GM21447 (cell line): ENCODE results near the gene MTUS2.

Source experiments
- ATAC-seq: cut with Tn5 transposase; IDR thresholded peaks from one replicate; pipeline ENCODE4 v1.9.1; 2021; ENCODE audit not compliant: unreplicated experiment

The MTUS2 gene

DNA sequence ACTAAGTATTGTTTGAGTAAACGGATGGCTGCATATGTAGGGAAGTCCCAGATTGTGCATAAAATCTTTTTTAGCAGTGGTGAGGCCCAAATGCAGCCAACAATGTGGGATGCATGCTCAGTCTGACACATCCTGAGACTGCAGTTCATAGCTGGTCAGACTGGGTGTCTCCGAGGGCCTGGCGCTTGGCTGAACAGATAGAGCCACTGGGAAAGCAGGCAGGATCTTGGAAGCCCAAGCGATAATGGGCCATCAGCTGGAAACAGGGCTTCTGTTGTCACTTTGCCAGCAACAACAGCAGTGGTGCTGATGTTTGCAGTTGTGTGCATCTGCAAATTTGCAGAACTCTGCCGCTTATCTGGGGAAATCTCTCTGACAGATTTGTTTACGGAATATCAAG, 36.1 kb downstream of the MTUS2 start:
- no peak for ATAC-seq

DNA sequence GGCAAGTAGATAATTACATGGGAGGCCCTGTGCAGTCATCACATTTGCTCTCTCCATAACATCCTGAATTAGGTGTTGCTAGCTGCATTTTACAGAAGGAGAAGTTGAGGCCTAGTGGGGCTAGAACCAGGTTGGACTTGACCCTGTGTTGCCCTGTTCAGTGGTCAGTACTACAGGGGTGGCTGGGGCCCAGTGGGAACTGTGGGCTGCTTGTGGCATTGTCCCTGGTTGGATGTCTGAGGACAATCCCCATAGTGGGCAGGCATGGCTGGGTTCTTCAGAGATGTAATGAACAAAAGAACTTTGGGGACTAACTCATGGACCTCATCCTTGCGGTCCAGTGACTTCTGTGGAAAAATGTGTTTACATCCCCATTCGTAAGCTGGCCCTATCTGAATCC, 38.9 kb downstream of the MTUS2 start:
- ATAC-seq = no peak

DNA sequence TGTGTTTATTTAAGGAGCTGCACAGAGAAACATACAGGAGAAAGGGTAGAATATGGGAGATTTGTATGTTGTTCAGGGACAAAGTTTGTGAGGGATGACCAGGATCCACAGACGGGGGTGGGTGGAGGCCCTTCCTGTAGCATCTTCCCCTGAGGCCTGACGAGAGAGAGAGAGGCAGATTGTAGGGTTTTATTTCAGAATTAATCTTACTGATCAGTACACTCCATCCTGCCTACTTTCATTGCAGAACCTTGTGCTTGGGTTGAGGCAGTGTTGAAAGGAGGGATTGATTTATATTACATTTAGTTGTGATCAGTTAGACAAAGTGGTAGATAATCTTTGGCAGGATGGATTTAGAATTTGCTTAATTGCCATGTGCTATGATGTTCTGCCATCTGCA, 39.6 kb downstream of the MTUS2 start:
- no peak for ATAC-seq

DNA sequence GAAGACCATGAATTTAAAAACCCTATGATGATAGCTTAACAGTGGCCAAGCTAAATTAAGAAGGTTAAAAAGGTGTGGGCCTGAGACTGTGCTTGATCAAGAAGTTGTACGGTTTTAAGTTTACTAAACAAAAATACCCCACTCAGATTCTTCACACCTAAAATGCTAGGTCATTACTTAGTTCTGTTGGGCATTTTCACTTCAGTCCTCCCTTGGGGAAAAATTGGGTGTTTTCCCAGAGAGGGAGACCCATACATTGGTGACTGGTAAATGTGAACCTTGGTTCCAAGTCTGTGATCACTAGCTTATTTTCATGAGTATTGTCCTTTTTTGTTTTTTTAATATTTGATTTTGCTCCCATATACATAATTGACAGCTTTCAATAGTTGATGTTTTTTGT, 44.4 kb downstream of the MTUS2 start:
- no peak for ATAC-seq

DNA sequence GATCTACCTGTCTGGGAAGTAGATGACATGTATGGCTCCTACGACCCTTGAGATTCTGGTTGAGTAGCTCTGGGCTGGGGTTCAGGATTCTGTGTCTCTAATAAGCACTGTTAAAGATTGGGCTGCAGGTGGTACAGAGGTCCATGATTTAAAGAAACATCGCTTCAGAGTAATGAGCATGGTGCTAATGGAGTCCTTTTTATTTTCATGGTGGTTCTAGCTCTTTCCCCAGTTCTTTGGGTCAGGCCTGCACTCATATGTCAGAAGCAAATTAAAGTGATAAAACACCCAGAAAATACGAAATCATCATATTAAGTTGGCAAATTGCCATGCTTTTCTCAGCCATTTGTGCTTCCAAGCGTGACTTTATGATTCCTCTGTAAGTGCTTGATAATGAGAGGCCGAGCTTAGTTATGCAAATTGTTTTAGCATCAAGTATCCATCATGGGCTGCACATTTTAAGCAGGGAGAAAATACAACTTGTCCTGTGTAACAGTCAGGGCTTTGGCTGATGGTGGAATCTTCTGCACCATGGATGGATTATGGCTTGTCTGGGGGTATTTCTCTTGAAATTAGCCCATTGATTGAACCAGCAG, 45.1 kb downstream of the MTUS2 start:
- no peak for ATAC-seq

DNA sequence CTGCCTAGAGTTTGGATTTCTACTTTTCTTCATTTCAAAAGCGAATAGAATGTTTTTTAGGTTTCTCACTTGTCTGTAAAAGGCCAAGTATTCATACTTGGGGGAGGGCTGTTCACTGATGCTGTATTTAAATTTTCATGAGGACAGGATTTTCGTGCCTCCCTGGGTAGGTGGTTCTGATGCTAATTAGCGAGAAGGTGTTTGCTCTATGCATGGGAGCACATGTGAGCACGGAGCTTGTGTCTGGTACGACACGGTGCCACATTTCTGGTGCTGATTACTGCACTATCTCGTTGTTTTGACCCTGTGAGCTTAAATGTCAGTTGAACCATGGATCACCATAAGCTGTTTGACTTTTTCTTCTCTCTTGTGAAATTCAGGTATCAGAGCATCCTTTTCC, 45.8 kb downstream of the MTUS2 start:
- no peak for ATAC-seq

DNA sequence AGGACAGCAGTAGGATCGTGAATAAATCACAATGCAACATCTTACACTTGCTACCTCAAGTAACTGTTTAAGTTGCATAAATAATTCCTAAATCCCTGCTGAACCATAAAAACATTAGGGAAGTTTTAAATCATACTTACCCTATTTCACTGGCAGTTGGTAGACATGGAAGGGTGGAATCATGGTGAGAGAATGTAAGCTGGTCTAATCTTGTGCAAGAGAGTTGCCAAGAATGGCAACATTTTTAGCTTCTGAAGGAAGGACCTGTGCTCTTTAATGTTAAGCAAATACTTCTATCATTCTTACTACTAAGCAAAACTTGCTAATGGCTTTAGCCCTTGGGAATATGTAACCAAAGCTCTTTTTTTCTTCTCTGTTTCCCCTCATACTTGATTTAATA, 46.8 kb downstream of the MTUS2 start:
- no peak for ATAC-seq

DNA sequence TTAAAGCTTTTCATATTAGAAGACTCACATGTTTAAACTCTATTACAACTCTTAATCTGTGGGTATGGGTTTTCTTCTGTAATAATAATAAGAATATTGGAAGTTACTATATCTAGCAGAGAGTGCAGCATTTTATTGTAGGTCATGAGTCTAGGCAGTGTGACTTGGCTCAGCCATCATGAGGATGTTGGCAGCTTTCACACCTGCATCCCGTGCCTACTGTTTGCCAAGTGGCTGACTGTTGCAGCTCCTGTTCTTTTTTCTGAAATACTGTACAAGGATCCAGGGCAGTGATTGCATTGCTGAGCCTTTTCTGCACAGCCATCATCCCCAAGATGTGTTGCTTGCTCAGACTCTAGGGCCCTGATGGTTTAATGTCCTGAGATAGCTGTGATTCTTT, 47.4 kb downstream of the MTUS2 start:
- no peak for ATAC-seq

DNA sequence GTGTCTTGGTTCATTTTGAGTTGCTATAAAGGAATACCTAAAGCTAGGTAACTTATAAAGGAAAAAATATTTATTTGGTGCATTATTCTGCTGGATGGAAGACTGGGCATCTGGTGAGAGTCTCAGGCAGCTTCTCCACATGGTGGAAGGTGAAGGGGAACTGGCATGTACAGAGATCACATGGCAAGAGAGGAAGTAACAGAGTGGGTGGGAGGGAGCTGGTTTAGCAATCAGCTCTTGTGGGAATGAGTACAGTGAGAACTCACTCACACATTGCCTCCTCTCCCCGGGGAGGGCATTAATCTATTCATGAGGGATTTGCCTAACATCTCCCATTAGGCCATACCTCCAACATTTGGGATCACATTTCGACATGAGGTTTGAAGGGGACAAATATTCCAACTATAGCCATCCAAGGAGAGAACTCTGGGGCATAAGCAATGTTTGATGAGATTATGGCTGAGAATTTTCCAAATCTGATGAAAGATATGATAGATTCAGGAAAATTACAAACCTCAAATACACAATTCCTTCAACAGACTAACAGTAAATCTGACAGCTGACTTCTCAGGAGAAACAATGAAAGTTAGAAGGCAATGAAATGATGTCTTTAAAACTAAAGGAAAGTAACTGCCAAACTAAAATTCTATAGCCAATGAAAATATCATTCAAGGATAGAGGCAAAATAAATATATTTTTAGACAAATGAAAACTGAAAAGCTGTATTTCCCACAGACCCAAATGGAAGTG, 52.5 kb downstream of the MTUS2 start:
- no peak for ATAC-seq

DNA sequence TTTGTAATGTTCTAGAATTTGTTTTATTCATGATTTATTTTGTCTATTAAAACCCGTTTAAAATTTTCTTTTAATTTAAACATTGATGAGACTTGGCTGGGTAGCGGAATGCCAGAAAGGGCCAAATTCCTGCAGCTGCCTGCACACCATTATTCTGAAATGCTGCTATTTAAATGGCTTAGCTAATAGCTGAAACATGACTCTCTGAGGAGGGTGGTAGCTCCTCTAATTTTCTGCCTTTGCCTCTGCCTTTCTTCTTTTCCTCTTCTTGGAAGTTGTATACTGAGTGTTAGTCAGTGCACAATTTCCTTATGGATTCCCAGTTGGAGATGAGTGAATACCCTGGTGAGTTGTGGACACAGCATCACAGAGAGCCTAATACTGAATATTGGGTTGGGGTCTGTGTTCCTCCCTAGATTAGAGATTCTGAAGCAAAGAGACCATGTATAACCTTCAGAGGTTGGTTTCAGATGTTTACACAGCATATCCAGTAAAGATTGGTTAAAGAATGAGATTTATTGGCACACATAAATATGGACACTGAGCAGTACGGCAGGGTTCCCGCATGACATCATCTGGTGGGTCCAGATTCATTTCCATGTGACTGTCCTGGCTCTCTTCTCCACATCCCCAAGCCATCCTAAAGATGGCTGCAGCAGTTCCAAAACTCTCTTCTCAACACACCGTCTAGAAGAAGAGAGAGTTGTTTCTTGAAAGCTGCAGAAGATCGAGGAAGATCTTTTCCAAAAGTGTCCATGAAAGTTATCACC, 55.9 kb downstream of the MTUS2 start:
- no peak for ATAC-seq

DNA sequence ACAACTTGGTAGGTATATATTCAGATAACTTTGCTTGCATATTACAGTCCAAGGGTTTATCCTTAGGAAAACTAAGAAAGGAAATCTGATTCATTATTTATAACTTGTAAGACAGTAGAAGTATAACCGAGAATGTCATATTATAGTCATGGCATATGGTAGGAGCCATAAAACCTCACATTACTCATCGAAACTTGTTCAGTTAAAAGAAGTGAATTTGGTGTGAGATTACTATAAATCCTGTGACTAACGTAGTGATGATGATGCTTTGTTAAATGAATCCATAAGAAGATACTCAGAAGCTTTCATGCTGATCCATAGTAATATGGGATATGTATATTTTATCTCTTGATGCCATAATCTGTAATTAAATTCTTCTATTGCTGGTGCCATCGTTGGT, 57.3 kb downstream of the MTUS2 start:
- ATAC-seq = no peak

DNA sequence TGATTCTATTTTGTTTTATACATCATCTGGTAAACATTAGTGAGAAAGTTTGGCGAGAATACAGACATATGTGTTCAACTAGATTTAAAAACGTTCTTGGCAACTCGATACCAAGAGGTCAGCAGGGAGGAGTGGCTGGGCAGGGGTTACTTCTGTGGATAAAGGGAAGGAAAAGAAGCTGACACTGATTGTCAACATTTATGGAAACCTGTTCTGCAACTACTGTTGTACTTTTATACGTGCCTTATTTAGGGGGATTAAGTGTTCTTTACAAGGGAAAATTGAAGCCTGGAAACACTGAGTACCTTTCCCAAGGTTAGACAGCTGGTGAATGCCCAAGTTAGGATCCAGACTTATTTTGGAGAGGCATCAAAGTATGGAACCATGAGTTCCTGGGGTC, 65.0 kb downstream of the MTUS2 start:
- no peak for ATAC-seq

DNA sequence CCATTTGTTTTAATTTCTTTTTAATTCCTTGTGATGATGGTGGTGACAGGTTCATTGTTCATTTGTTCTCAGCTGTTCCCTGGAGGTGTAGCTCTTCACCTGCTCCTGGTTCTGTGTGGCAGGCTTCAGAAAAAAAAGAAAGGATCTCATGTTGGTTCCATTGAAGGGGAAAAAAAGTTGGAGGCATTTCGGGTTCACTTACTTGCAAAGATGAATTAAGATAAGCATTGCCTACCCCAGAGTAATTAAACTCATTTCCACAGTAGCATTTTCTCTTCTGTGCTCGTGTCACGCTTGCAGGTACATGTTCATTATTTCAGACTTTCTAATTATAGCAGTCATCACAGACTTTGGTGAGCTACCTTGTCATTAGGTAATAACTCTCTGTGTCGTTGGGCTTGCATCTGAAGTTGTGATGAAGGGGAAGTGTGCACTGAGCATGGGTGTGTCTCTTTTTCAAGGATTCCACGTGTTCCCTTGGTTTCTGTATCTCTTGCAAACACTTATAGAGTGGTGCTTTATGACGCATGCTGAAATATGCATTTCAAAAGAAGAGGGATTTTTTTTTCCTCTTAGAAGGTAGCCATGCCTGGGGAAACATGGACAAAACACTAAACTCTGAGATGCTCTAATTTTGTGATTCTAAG, 69.1 kb downstream of the MTUS2 start:
- no peak for ATAC-seq

DNA sequence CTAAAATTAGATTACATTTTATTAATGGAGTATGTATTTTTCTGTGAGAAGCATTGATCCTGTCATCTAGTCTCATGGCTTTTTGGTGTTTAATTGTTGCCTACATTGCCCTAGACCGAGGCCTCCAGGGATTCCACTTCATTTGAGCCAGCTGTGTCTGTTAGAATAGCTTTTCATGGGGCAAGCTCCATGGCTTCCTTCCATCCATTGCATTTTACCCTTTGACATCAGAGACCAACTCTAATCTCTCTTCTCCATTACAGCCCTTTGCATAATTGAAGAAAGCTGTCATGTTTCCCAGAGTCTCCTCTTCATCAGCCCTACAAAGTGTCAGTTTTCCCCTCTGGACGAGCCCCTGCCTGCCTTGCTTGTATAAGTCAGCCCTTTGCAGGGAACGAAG, 70.6 kb downstream of the MTUS2 start:
- no peak for ATAC-seq

DNA sequence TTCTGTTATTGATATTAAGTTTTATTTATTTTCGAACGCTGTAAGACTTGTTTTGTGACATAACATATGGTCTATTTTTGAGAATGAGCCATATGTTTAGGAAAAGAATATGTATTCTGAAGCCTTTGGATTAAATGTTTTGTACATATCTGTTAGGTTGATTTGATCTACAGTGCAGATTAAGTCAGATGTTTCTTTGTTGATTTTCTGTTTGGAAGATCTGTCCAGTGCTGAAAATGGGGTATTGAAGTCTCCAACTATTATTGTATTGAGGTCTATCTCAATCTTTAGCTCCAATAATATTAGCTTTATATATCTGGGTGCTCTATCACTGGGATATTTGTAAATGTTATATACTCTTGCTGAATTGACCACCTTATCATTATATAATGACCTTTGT, 97.9 kb downstream of the MTUS2 start:
- ATAC-seq = no peak

DNA sequence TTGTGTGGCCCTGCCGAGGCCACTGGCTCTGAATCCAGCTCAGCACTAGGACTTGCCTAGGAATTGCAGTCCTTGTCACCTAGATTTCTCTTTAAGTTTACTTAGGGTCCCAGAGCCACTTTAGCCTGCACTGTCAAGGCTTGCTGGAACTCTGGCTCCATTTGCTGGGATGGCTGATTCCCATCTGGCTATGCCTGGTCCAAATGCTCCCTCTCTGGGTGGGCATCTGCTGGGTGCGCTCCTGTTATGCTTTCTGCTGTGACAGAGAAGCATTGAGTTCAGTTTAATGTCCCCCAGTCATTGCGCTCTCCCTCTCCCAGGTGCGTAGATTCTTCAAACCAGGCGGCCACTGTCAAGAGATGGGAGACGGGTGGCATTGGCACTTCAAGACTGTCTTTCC, 102.2 kb downstream of the MTUS2 start:
- ATAC-seq = no peak

DNA sequence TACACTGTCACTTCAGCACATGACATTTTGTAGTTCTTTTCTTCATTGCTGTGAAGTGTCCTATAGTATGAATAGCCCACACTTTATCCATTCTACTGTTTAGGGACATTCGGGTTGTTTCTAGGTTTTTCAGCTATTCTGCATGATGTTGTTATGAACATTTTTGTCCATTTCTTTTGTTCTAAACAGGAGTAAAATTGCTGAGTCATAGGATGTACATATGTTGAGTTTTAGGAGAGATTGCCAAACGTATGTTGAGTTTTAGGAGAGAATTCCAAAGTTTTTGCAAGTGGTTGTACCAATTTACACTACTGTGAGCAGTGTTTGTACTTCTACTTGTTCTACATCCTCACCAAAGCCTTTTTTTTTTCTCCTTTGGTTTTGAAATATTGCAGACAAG, 115.0 kb downstream of the MTUS2 start:
- no peak for ATAC-seq

DNA sequence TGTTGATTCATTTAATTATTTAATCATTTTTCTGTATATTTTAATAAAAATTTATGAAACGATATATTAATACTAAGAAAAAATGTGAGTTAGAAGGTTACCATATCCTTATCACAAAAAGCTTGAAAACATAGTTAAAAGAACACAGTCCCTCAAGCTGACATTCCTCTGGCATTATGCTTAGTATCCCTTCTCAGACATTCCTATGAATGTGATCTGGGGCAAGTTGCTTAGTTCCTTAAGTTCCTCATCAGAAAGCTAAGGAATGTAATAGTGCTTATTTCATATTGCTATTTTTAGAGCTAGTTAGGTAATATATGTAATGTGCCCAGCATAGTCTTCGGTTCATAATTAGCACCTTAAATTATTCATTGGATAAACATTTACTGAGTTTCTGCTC, 122.8 kb downstream of the MTUS2 start:
- ATAC-seq = no peak

DNA sequence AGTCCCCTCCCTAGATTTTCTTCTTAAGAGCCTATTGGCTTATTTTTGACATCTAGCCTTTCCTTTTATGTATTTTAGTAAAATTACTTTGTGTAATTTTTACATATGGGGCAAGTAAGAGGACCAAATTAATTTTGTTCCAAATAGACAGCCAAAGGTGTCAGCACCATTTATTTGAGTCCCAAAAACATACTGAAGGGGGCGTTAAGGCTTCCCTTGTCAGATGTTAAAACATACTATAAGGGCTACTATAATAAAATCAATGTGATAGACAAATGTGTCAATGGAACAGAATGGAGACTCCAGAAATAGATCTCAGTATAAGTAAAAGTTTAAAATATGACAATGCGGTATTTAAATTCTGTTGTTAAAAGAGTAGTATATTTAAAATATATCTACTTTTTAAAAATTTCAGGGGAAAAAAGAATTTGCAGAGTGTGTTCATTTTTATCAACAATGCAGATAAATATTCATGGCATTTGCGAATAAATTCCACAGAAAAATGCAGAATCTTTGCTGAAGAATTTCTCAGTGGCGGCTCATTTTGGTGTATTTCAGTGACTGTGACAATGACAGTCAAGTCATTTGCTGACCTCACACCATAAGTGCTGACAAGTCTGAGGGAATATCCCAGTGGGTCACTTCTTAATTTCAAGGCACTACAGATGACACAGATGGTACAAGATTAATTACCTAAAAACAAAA, 133.7 kb downstream of the MTUS2 start:
- no peak for ATAC-seq

DNA sequence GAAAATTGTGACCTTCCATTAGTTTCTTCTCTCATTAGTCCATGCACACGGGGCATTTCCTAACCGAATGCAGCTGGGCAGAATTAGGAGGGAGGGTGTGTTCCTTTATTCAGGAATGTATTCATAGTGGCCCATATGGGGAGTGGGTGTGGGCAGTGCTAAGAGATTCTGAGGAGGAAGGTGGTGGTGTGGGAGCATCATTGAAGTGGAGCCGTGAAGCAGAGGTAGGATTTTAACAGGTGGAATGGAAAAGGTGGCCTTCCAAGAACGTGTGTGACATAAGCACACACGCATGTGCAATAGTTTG, 134.2 kb downstream of the MTUS2 start:
- ATAC-seq = no peak

DNA sequence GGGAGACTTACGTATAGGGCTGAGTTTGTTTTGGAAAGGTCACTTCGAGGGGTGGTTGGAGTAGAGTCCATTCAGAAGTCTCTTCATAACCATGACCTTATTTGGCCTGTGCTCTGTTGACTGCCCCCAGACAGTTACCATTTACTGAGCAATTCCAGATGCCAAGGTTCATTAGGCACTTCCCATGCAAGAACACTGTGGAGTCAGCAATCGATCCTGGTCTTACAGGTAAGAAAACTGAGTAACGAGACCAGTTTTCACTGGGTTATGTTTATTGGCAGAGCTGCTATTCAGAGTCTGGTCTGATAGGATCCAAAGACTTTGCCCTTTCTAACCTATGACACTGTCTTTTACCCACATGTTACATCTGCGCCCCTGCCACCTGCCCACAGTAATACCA, 134.7 kb downstream of the MTUS2 start:
- ATAC-seq = no peak
